ENCODE measurements around the gene HLCS. TPM values are rescaled to one million over a fixed set of nuclear protein-coding genes. Genes with fewer than 3 reads are reported as not detected.
"Not testable (repeated sequence)": the region's sequence is repeated elsewhere in the genome, so short reads cannot be mapped to it uniquely, and the experiment has no call there.

The HLCS gene
- total RNA-seq, 1 donor from 2014 or later: 14.8 TPM

GRCh38 chr21:37005548-37006485, 39.3 kb upstream of the HLCS start:
- no peak for DNase-seq (ENCODE audit: extremely low spot score, unreplicated experiment)
- Mint-ChIP-seq H3K4me1 (ENCODE audit: unreplicated experiment) (peaks cover 13% of the 10 kb centered on the region), H3K9me3 (no peaks in the 10 kb centered on the region), H3K4me3 (peak overlapping the region; percentile 59), H3K36me3 (no peaks in the 10 kb centered on the region), H3K27me3 (peaks cover 42% of the 10 kb centered on the region), H3K27ac (no peak overlapping the region)
- TF ChIP-seq CTCF (conservative IDR thresholded peaks at IDR 0.05): no peak

- not testable (repeated sequence) for H3K36me3 Mint-ChIP-seq; H3K4me3 Mint-ChIP-seq; H3K27ac Mint-ChIP-seq; DNase-seq (ENCODE audit: extremely low spot score, unreplicated experiment); H3K9me3 Mint-ChIP-seq; H3K4me1 Mint-ChIP-seq (ENCODE audit: unreplicated experiment)
- H3K27me3 Mint-ChIP-seq: peaks cover 32% of the 10 kb centered on the region
Observed at GRCh38 chr21:37003917-37004316, 37.4 kb upstream of the HLCS start.

GRCh38 chr21:37002851-37003250, 36.4 kb upstream of the HLCS start:
- DNase-seq (ENCODE audit: extremely low spot score, unreplicated experiment); H3K9me3 Mint-ChIP-seq; H3K4me1 Mint-ChIP-seq (ENCODE audit: unreplicated experiment); H3K36me3 Mint-ChIP-seq; H3K4me3 Mint-ChIP-seq; H3K27ac Mint-ChIP-seq: not testable (repeated sequence)
- peaks cover 27% of the 10 kb centered on the region for H3K27me3 Mint-ChIP-seq

- Mint-ChIP-seq H3K36me3 (no peaks in the 10 kb centered on the region), H3K9me3 (no peaks in the 10 kb centered on the region), H3K4me1 (ENCODE audit: unreplicated experiment) (peaks cover 9% of the 10 kb centered on the region), H3K27me3 (peaks cover 19% of the 10 kb centered on the region), H3K27ac (no peak overlapping the region), H3K4me3 (no peak overlapping the region)
- no peak for TF ChIP-seq CTCF (conservative IDR thresholded peaks at IDR 0.05)
- DNase-seq (ENCODE audit: extremely low spot score, unreplicated experiment): no peak
Observed at GRCh38 chr21:37001441-37001840, 35.0 kb upstream of the HLCS start.

GRCh38 chr21:37000381-37000780, 33.9 kb upstream of the HLCS start:
- no peak for DNase-seq (ENCODE audit: extremely low spot score, unreplicated experiment)
- no peaks in the 10 kb centered on the region for H3K9me3 Mint-ChIP-seq
- peak; percentile 25 for TF ChIP-seq CTCF (conservative IDR thresholded peaks at IDR 0.05)
- no peak overlapping the region for H3K27ac Mint-ChIP-seq
- H3K4me1 Mint-ChIP-seq (ENCODE audit: unreplicated experiment): peaks cover 9% of the 10 kb centered on the region
- H3K4me3 Mint-ChIP-seq: no peak overlapping the region
- H3K27me3 Mint-ChIP-seq: peaks cover 19% of the 10 kb centered on the region
- no peaks in the 10 kb centered on the region for H3K36me3 Mint-ChIP-seq

- Mint-ChIP-seq H3K27me3 (peaks cover 16% of the 10 kb centered on the region), H3K4me1 (ENCODE audit: unreplicated experiment) (peaks cover 9% of the 10 kb centered on the region), H3K36me3 (no peaks in the 10 kb centered on the region), H3K4me3 (no peak overlapping the region), H3K27ac (no peak overlapping the region), H3K9me3 (no peaks in the 10 kb centered on the region)
- TF ChIP-seq CTCF (conservative IDR thresholded peaks at IDR 0.05): no peak
- DNase-seq (ENCODE audit: extremely low spot score, unreplicated experiment): no peak
Observed at GRCh38 chr21:36999131-36999898, 32.8 kb upstream of the HLCS start.

- H3K27ac Mint-ChIP-seq; H3K36me3 Mint-ChIP-seq; H3K27me3 Mint-ChIP-seq; H3K9me3 Mint-ChIP-seq; H3K4me3 Mint-ChIP-seq; DNase-seq (ENCODE audit: extremely low spot score, unreplicated experiment); H3K4me1 Mint-ChIP-seq (ENCODE audit: unreplicated experiment): not testable (repeated sequence)
Observed at GRCh38 chr21:36995285-36995684, 28.8 kb upstream of the HLCS start.

Measured in type B pancreatic cell (in vitro differentiated cells).